ENCODE data around the gene PRR22. TPM values are rescaled to one million over a fixed set of nuclear protein-coding genes. Genes with fewer than 3 reads are reported as not detected.

PRR22 gene
- total and polyA plus RNA-seq, 9 of the 15 experiments (the other 6 are each of a cell fraction or from before 2014, with no cell fraction given) = 0.03 to 12.0 (median 2.0) TPM; not detected in 1

- Histone ChIP-seq H3K4me3 (no peak overlapping the region), H3K9me3 (replicated peaks; ENCODE audit: control insufficient read depth, insufficient read depth, low read depth, low read length) (no peaks in the 10 kb centered on the region), H3K9me1 (ENCODE audit: control insufficient read depth, insufficient read depth, low read length) (no peaks in the 10 kb centered on the region), H3K27me3 (ENCODE audit: control insufficient read depth in 2 of 2, insufficient read depth in 2 of 2, low read length in 2 of 2) (no peaks in the 10 kb centered on the region), H3K36me3 (ENCODE audit: control insufficient read depth, insufficient read depth, low read length) (no peaks in the 10 kb centered on the region), H3K27ac (ENCODE audit: extremely low read depth, low read depth, low read length) (no peak overlapping the region), H3K4me2 (ENCODE audit: insufficient read depth, low read length) (peak overlapping the region; percentile 70), H3K9ac (ENCODE audit: insufficient read depth in 1 of 2, low read depth in 2 of 2, low read length in 2 of 2) (peak overlapping the region in 1 of 2 experiments; percentile 86; a peak in 2 of 4 replicates), H2AFZ (ENCODE audit: low read depth, low read length) (peak overlapping the region; percentile 91), H4K20me1 (replicated peaks; ENCODE audit: control insufficient read depth, insufficient read depth, low read length) (0 out of 2 replicates have a peak, but pooled peaks cover 11% of the 10 kb centered on the region), H3K4me1 (replicated peaks in 1 of 2; ENCODE audit: control insufficient read depth in 2 of 2, insufficient read depth in 2 of 2, low read length in 2 of 2) (peaks cover 36 to 83% of the 10 kb centered on the region in 2 experiments), H3K79me2 (ENCODE audit: control insufficient read depth, insufficient read depth, low read length) (no peaks in the 10 kb centered on the region)
- in situ Hi-C loops (cut with MboI) = loop anchor here (5.0 kb wide), 2 partner anchors 90 to 220 kb away; no protein-coding TSS in a partner anchor
- peak; percentile 6; the same call in 2 of the 3 replicates for ATAC-seq
- FAIRE-seq = peak; percentile 49
- BruUV-seq (replicated peaks) = no TSS peak
- ChIA-PET POLR2A (interaction anchor here (0.6 kb wide), 1 partner anchor 182 kb away, joined by 3 read pairs; no protein-coding TSS in a partner anchor), CTCF (ENCODE audit: low intra/inter-chr PET ratio) (no interaction called here)
- peak; percentile 75 to 88 (median 76) for DNase-seq (ENCODE audit: extremely low read depth in 1 of 4, low spot score in 3 of 4)
- WGBS (ENCODE audit: insufficient coverage, low coverage, missing lambda C conversion rate) = 9% methylated on average over 21 of the region's 33 CpGs
- intact Hi-C loops (cut with micrococcal nuclease) = loop anchor here (5.0 to 10.0 kb wide), 2 partner anchors 183 to 220 kb away; no protein-coding TSS in a partner anchor
- TF ChIP-seq TRIM28 (IDR thresholded peaks at IDR 0.05) (no peak), ZNF780A (CRISPR knock-in tag; IDR thresholded peaks at IDR 0.05) (no peak), ZNF12 (CRISPR knock-in tag; IDR thresholded peaks at IDR 0.05) (no peak), ERF (CRISPR knock-in tag; IDR thresholded peaks at IDR 0.05) (no peak), MBD2 (IDR thresholded peaks at IDR 0.05; ENCODE audit: borderline replicate concordance, low read depth) (no peak), ZEB2 (IDR thresholded peaks at IDR 0.05) (no peak), E2F1 (CRISPR knock-in tag; IDR thresholded peaks at IDR 0.05) (no peak), ZNF121 (CRISPR knock-in tag; conservative IDR thresholded peaks at IDR 0.05) (no peak), ZNF134 (CRISPR knock-in tag; conservative IDR thresholded peaks at IDR 0.05) (no peak), ZBTB17 (CRISPR knock-in tag; IDR thresholded peaks at IDR 0.05) (no peak), ZNF717 (CRISPR knock-in tag; IDR thresholded peaks at IDR 0.05) (no peak), PHF21A (IDR thresholded peaks at IDR 0.05; ENCODE audit: borderline replicate concordance, low read depth) (no peak), STAG1 (CRISPR knock-in tag; IDR thresholded peaks at IDR 0.05; ENCODE audit: borderline replicate concordance) (no peak), ATF6 (CRISPR knock-in tag; IDR thresholded peaks at IDR 0.05) (no peak), MAZ (CRISPR knock-in tag; conservative IDR thresholded peaks at IDR 0.05 in 1 of 2, IDR thresholded peaks at IDR 0.05 in 1 of 2) (no peak), TGIF2 (CRISPR knock-in tag; IDR thresholded peaks at IDR 0.05) (no peak), LCOR (CRISPR knock-in tag; IDR thresholded peaks at IDR 0.05) (no peak), KDM4B (IDR thresholded peaks at IDR 0.05; ENCODE audit: borderline replicate concordance in 2 of 2, low read depth in 1 of 2) (no peak), ZNF561 (CRISPR knock-in tag; conservative IDR thresholded peaks at IDR 0.05) (no peak)
Observed at GRCh38 chr19:5801796-5802619, 17.5 kb upstream of the PRR22 start.

Data from K562 (cell line).